ENCODE results near the gene TXNDC5.

The TXNDC5 gene

GRCh38 chr6:7910654-7911344 is at the start of gene TXNDC5:
TXNDC5 (minus strand) TSS chr6:7910788; CDS start chr6:7910776, 12 bp downstream.
- peak; percentile 58 for DNase-seq (ENCODE audit: low spot score)

DNA sequence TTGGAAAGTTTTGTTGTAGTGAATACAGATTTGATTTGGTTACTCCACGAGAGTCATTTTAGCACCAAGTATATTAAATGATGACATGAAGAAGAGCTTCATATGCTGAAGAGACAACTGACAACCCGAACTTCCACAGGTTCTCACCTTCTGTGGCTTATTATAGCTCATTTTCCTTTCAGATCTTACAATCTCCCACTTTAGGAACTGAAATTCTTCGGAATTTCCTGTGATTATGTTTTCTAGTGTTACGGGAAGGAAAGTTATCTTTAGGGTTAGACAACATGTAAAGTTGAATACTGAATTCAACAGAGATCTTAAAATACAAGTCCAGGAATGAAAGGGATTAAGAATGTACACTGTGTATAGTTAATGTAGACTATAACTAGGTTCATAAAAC is 49.6 kb upstream of the TXNDC5 start:
- no peak for DNase-seq (ENCODE audit: low spot score)

- DNase-seq (ENCODE audit: low spot score), result no peak
These were observed 48.9 kb upstream of the TXNDC5 start for GRCh38 chr6:7959453-7959852.

DNA sequence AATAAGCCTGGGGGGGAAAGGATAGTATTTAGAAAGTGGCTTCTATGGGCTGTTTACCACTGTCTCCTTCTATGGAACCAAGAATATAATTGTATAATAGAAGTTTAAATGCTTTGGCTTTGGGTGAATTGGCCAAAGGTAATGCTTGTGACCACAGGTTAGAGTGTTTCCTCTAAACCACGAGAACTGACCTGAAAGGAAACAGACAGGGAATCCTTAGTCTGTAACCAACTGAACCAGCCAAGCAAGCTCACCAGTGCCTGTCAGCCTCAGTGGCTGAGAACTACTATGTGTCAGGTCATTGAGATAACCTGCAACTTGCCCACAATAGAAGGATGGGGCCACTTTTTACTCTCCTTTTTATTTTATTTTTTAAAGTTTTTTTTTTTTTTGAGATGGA is 47.9 kb upstream of the TXNDC5 start:
- no peak for DNase-seq (ENCODE audit: low spot score)

DNA sequence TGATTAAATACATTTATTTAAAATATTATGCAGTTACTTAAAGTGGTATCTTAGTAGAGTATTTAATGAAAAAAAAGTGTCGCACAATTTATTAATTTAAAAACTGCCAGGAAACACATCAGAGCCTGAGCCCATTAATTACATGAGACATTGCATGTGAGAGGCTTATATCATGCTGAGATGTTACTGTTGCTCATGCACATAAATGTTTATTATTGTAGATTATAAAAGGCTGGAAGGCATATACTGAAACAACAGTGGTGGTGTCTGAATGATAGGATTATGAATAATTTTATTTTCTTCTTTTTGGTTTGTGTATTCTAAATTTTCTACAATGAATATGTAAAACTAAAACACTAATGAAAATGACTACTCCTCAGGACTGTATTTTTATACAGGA is 45.7 kb upstream of the TXNDC5 start:
- no peak for DNase-seq (ENCODE audit: low spot score)

DNA sequence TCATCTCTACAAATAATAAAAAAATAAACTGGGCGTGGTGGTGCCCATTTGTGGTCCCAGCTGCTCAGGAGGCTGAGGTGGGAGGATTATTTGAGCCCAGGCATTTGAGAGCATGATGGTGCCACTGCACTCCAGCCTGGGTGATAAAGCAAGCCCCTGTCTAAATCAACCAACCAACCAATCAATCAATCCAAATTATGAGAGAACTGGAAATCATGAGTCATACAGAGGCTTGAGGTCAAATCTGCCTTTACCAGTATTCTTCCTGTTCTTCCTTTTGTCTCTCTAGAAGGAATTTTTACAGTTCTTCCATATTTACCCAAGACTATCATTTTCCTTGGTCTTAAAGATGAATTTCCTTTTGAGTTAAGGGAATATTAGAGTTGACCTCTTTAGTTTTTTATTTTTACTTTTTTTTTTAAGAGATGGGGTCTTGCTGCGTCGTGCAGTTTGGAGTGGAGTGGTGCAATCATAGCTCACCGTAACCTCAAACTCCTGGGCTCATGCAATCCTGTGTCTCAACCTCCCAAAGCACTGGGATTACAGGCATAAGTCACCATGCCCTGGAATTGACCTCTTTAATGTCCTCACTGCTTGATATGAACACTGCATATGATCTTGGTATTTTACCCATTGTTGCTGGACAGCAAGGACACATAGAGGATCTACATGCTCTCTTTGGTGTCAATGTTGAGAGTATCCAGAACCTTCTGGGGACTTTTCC is 44.1 kb upstream of the TXNDC5 start:
- no peak for DNase-seq (ENCODE audit: low spot score)

GRCh38 chr6:7953753-7954152 is 43.2 kb upstream of the TXNDC5 start:
- no peak for DNase-seq (ENCODE audit: low spot score)

DNA sequence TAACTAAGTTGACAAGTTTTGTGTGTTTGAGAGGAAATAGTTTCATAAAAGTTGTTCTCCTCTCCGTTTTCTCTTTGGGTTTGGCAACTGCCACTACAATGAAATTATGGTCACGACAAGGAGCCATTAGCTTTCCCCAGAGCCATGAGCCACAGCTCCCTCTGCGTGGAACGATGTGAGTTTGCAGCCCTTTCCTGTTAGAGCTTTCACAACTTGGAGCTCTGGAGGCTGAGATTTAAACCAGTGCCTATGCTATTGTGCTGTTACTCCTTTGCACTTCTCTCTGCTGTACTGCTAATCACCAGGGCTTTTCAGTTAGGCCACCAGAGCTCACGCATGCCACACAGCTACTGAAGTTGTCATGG is 29.3 kb upstream of the TXNDC5 start:
- no peak for DNase-seq (ENCODE audit: low spot score)

- no peak for DNase-seq (ENCODE audit: low spot score)
These were observed 28.7 kb upstream of the TXNDC5 start for GRCh38 chr6:7939184-7939863.

DNA sequence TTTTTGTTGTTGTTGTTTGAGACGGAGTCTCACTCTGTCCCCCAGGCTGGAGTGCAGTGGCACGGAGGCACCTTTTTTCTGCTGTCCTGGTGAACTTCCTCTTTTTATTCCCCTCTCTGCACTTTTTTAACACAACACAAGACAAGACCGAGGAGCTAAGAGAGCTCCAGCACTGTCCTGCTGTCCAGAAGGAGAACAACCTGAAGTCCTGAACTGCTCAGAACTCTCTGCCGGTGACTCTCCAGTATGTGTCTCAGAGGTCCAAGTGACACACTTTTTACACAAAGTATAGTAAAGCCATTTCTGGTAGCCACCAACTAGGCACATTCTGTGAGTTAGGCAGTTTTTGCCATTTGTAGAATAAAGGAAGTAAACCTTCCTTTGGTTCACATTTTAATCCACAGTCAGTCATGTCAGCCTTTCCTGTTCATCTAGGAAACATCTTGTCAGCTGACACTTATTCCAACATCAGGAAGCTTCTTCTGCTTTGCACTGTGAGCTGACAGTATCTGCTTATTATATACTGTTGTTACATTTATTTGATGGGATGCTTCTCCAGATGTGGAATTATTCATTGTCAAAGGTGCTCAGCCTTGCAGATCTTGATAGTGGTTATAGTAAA is 28.1 kb upstream of the TXNDC5 start:
- no peak for DNase-seq (ENCODE audit: low spot score)

DNA sequence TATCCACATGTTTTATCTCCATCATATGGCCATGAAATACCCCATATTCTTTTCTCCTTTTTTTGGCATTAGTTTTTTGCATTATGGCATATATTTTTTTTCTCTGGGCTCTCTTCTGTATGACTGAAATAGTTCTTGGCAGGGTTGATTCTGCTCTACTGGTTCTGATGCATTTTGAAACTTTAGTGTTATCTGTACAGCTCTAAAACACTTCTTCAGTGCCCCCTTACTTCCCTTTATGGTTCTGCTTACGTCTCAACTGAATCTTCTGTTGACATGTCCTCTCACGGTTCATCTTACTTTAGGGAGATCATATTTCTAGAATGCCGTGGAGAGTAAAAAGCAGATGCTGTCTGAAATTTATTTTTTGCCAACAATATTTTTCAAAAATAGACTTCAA is 23.2 kb upstream of the TXNDC5 start:
- no peak for DNase-seq (ENCODE audit: low spot score)

DNA sequence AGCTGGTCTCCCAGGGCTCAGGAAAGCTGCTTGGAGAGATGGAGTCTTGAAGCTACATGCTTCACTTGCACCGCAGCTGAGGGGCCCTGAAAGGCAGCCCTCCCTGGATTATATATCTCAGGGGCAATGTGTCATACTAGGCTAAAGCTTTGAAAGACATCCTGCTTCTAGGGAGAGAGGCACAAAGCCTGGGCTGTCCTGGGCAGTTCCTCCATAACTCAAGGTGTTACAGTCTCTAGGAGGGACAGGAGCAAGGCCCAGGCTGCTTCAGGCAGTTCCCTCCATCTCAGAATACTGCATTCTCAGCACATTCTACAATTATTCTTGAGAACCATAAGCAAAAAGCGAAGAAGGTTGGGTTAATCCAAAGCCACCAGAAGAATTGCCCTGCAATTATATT is 22.0 kb upstream of the TXNDC5 start:
- no peak for DNase-seq (ENCODE audit: low spot score)

DNA sequence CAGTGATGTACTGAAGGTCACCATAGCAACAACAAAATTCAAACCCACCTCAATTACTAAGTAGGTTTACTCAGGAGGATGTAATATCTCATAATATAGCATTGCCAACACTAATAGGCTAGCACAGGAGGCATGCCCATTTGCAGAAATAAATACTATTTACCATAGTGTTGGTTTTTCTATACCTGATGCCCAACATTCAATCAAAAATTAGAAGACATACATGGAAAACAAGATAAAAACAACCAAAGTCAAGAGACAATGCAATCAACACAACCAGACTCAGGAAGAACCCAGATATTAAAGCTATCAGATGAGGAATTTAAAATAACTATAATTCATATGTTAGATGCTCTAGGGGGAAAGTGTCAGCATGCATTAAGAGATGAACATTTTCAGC is 14.3 kb upstream of the TXNDC5 start:
- no peak for DNase-seq (ENCODE audit: low spot score)

- no peak for DNase-seq (ENCODE audit: low spot score)
These were observed 12.0 kb upstream of the TXNDC5 start for GRCh38 chr6:7922596-7922995.

DNA sequence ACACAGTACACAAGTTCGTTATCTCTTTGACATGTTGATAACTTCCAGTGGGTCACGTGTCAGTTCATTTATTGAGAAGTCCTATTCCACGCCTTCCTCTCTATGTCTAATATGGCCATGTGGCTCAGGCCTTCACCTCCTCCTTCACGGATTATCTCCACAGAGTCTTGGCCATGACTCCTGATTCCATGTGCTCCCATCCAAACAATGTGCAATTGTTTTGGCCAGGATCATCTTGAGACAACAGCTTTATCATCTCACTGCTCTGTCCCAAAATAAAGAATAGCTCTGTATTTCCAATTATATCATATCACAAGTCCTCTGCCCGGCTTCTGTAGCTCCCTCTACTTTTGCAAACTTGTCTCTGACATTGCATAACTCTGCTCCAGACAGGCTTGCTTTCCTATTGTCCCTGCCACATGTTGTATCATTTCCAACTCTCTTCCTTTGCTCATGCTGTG is 11.1 kb upstream of the TXNDC5 start:
- no peak for DNase-seq (ENCODE audit: low spot score)

- no peak for DNase-seq (ENCODE audit: low spot score)
These were observed 10.5 kb upstream of the TXNDC5 start for GRCh38 chr6:7921046-7921445.

DNA sequence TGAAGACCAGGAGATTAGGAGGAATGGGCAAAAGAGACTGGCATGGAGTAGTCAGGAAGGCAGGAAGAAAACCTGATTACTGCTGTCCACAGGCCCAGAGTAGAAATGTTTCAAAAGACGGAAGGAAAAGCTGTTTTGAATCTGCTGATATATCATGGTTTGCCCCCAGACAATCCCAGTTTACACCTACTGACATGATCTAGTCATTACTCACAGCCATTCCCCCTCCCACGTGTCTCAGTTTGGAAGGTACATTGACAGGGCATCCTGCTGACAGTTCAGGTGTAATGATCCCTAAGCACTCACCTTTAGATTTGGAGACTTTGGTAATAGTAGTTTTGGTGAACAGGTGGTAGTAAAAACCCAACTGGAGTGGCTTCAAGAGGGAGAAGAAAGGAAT is 9.8 kb upstream of the TXNDC5 start:
- DNase-seq (ENCODE audit: low spot score), result no peak

- DNase-seq (ENCODE audit: low spot score), result no peak
These were observed 9.3 kb upstream of the TXNDC5 start for GRCh38 chr6:7919871-7920270.

- DNase-seq (ENCODE audit: low spot score), result no peak
These were observed 7.8 kb upstream of the TXNDC5 start for GRCh38 chr6:7918403-7918802.

- DNase-seq (ENCODE audit: low spot score), result no peak
These were observed 7.1 kb upstream of the TXNDC5 start for GRCh38 chr6:7917729-7918128.

- no peak for DNase-seq (ENCODE audit: low spot score)
These were observed 6.4 kb upstream of the TXNDC5 start for GRCh38 chr6:7916959-7917358.

DNA sequence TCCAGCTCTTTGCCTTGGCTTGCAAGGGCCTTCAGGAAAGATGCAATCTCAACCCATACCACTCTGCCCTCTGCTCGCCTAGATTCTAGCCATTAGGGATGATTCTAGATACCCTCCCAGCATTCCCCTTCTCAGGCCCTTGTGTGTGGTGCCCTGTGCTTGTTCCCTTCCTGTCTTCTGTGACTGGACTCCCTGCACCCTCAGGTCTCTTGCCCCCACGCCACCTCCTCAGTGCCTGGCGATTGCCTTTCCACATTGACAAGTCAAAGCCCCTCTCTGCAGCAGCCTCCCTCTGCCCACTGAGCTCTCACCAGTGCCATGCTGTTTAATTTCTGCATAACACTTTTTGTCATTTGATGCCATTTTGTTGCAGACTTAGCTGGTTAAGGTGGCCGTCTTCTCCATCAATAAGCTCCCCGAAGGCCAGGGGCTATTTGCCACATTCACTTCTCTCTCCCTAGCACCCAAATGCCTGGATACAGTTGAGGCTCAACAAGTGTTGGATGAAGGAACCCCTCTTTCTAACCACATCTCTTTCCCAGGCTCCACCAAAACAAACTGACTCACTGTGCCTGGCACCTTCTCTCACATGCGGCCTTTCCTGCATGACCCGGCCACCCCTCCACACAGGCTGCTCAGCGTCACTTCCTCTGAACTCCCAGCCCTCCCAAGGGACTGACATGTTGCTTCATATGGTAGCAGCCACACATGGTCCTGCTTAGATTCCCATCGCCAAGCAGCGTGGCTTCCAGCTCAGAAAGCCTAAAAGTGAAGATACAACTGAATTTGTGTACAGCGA is 4.6 kb upstream of the TXNDC5 start:
- no peak for DNase-seq (ENCODE audit: low spot score)
